Endothelial cell of umbilical vein (primary cell): ENCODE results near the gene COG5. TPM values are rescaled to one million over a fixed set of nuclear protein-coding genes. Genes with fewer than 3 reads are reported as not detected.

Source experiments
- BruUV-seq: library from RNA; stranded (reverse); fragments of 400-500 nt; replicated peaks from 2 replicates; lab custom pipeline; 2021; lab: Mats Ljungman, UMichigan
- CTCF ChIA-PET: fragments of 300-600, 350-600 bp; sonication (Branson Sonifier 250); formaldehyde crosslinking; loops from one replicate; lab custom pipeline; 2021; ENCODE audit warnings: antibody characterized with exemption, inconsistent platforms; lab: Charles Lee
- POLR2A ChIA-PET: fragments of 300-600, 350-600 bp; sonication (Branson Sonifier 250); formaldehyde crosslinking; loops from one replicate; lab custom pipeline; 2021; ENCODE audit warnings: antibody characterized with exemption, inconsistent platforms; lab: Charles Lee
- DNase-seq: peaks from one replicate; pipeline ENCODE4 v3.0.0-alpha.2; 2011; ENCODE audit warnings: low read depth, low spot score
- FAIRE-seq: peaks from 2 replicates; lab custom pipeline; 2011; peaks lifted over from hg19 to GRCh38; lab: Jason Lieb, UNC
- H2AFZ ChIP-seq: 2 replicates; pipeline ENCODE4 v1.6.0; 2012; ENCODE audit warnings: low read depth, low read length, control low read depth, inconsistent platforms
- H3K27ac ChIP-seq: 2 replicates; pipeline ENCODE4 v1.5.1; 2011; ENCODE audit warnings: low read depth, mild to moderate bottlenecking, control low read depth, low read length, moderate library complexity; ENCODE audit not compliant: insufficient read depth
- H3K27me3 ChIP-seq, 2 experiments: 2 replicates each; pipeline versions ENCODE4 v1.6.0 to v1.6.1; 2011; ENCODE audit warnings: low read length in 2 of 2, mixed read lengths in 1 of 2; ENCODE audit not compliant: control insufficient read depth in 2 of 2, insufficient read depth in 2 of 2
- H3K36me3 ChIP-seq, 2 experiments: 2 replicates in 1 of 2; 3 replicates in 1 of 2; pipeline ENCODE4 v1.5.1; 2011; ENCODE audit warnings: low read length in 2 of 2, mild to moderate bottlenecking in 1 of 2, moderate library complexity in 1 of 2; ENCODE audit not compliant: control insufficient read depth in 2 of 2, insufficient read depth in 2 of 2; ENCODE audit errors: extremely low read depth in 1 of 2
- H3K4me1 ChIP-seq: 3 replicates; pipeline ENCODE4 v1.5.1; 2011; ENCODE audit warnings: mild to moderate bottlenecking, low read length; ENCODE audit not compliant: control insufficient read depth, insufficient read depth; ENCODE audit errors: extremely low read depth
- H3K4me2 ChIP-seq: 2 replicates; pipeline ENCODE4 v1.6.1; 2011; ENCODE audit warnings: low read length, control low read depth, mixed read lengths; ENCODE audit not compliant: insufficient read depth
- H3K4me3 ChIP-seq, 3 experiments: fragments of 200-600 bp in 1 of 3; sonication (generic), shearing (Covaris generic) in 1 of 3; replicated peaks in 1 of 3; 2 replicates each; pipeline ENCODE4 v1.5.1; 2011 to 2016; ENCODE audit warnings: control low read depth in 3 of 3, low read length in 3 of 3, mild to moderate bottlenecking in 2 of 3, inconsistent platforms in 1 of 3, low read depth in 1 of 3, moderate library complexity in 1 of 3; ENCODE audit not compliant: insufficient read depth in 1 of 3
- H3K79me2 ChIP-seq: 2 replicates; pipeline ENCODE4 v1.6.0; 2012; ENCODE audit warnings: low read length, inconsistent platforms; ENCODE audit not compliant: control insufficient read depth, insufficient read depth
- H3K9ac ChIP-seq: replicated peaks from 2 replicates; pipeline ENCODE3; 2011; ENCODE audit warnings: low read length, control low read depth; ENCODE audit not compliant: insufficient read depth; ENCODE audit errors: extremely low read depth
- H3K9me1 ChIP-seq: replicated peaks from 3 replicates; pipeline ENCODE4 v1.6.0; 2011; ENCODE audit warnings: mild to moderate bottlenecking, low read length; ENCODE audit not compliant: control insufficient read depth, insufficient read depth; ENCODE audit errors: extremely low read depth
- H3K9me3 ChIP-seq: replicated peaks from 2 replicates; pipeline ENCODE4 v1.5.1; 2012; ENCODE audit warnings: low read length, inconsistent platforms; ENCODE audit not compliant: control insufficient read depth, insufficient read depth
- H4K20me1 ChIP-seq: replicated peaks from 2 replicates; pipeline ENCODE3; 2011; ENCODE audit warnings: mild to moderate bottlenecking, low read length; ENCODE audit not compliant: control insufficient read depth, insufficient read depth; ENCODE audit errors: extremely low read depth
- CTCF ChIP-seq, 2 donors: IDR thresholded peaks; 1 replicate in 1 of 2; 2 replicates in 1 of 2; pipeline ENCODE4 v1.5.1; 2011; ENCODE audit warnings: low read length in 2 of 2, mild to moderate bottlenecking in 2 of 2, moderate library complexity in 2 of 2, control low read depth in 1 of 2, inconsistent platforms in 1 of 2, low read depth in 1 of 2; ENCODE audit not compliant: insufficient read depth in 1 of 2; ENCODE audit errors: extremely low read depth in 1 of 2
- EZH2 ChIP-seq: IDR thresholded peaks from 2 replicates; pipeline ENCODE4 v1.6.1; 2012; ENCODE audit warnings: borderline replicate concordance, low read depth, mild to moderate bottlenecking, moderate library complexity, low read length, inconsistent platforms; ENCODE audit not compliant: severe bottlenecking
- FOS ChIP-seq: IDR thresholded peaks from 2 replicates; pipeline ENCODE4 v1.6.1; 2011; ENCODE audit warnings: mild to moderate bottlenecking, low read length, moderate library complexity, borderline replicate concordance; ENCODE audit not compliant: insufficient read depth
- GATA2 ChIP-seq: IDR thresholded peaks from 2 replicates; pipeline ENCODE4 v1.7.0; 2011; ENCODE audit warnings: low read depth, mild to moderate bottlenecking, moderate library complexity, mixed read lengths, low read length; ENCODE audit not compliant: insufficient read length, insufficient read depth
- JUN ChIP-seq: IDR thresholded peaks from 2 replicates; pipeline ENCODE4 v1.6.1; 2011; ENCODE audit warnings: borderline replicate concordance, low read depth; ENCODE audit not compliant: insufficient read length, insufficient read depth
- MAX ChIP-seq: IDR thresholded peaks from 2 replicates; pipeline ENCODE4 v1.6.1; 2011; ENCODE audit not compliant: insufficient read depth, insufficient read length
- MYC ChIP-seq: IDR thresholded peaks from one replicate; pipeline ENCODE4 v1.6.1; 2011; ENCODE audit warnings: mild to moderate bottlenecking, low read depth, low read length
- POLR2A ChIP-seq: IDR thresholded peaks from 2 replicates; pipeline ENCODE4 v1.6.1; 2012; ENCODE audit warnings: low read depth, mild to moderate bottlenecking, control low read depth, low read length
- POLR2AphosphoS5 ChIP-seq: IDR thresholded peaks from 2 replicates; pipeline ENCODE4 v1.6.1; 2012; ENCODE audit warnings: low read depth, mild to moderate bottlenecking, control low read depth, low read length, moderate library complexity; ENCODE audit not compliant: insufficient read depth
- dilution Hi-C: fragments of 300-500 bp; cut with MboI; formaldehyde crosslinking; loops from one replicate; pipeline ENCODE4 v1.15.0; 2019; ENCODE audit warnings: low sequenced_read_pairs; ENCODE audit not compliant: extremely low pct_ligation_motif_present
- intact Hi-C: fragments of 100-400 bp; cut with micrococcal nuclease; formaldehyde crosslinking; loops from one replicate; pipeline ENCODE4 v1.10.0; 2022
- polyA plus RNA-seq, 4 experiments: library from polyadenylated mRNA; depleted of rRNA in 3 of 4; stranded (reverse) in 3 of 4; unstranded in 1 of 4; fragments of >200 nt; gene quantifications; 2 replicates each; pipeline versions ENCODE4 v1.2.1 to v1.2.3, GENCODE V29; 2011 to 2012; ENCODE audit warnings: missing spikeins in 1 of 4
- total RNA-seq: library from RNA; stranded (reverse); gene quantifications from 2 replicates; pipeline ENCODE4 v1.2.3, GENCODE V29; 2021

The COG5 gene
- total and polyA plus RNA-seq, 2 donors (not counting 3 experiments of a cell fraction or from before 2014, with no cell fraction given), result 18.8 to 45.3 TPM

- no peak for FAIRE-seq
- no peaks in the 10 kb centered on the region for H3K9me1 ChIP-seq
- dilution Hi-C loops (no loop called here), intact Hi-C loops (no loop called here)
- no TSS peak for BruUV-seq
- no peaks in the 10 kb centered on the region for H3K36me3 ChIP-seq
- TF ChIP-seq GATA2 (no peak), POLR2A (no peak), POLR2AphosphoS5 (no peak), EZH2 (no peak), MYC (no peak), CTCF (IDR thresholded peaks at IDR 0.05; ENCODE audit: extremely low read depth in 1 of 2, insufficient read depth in 1 of 2, low read depth in 1 of 2, low read length in 2 of 2) (no peak), MAX (no peak), JUN (no peak), FOS (no peak)
- H3K4me2 ChIP-seq, result no peak overlapping the region
- H3K27ac ChIP-seq, result no peak overlapping the region
- H3K9ac ChIP-seq, result no peak overlapping the region
- H3K79me2 ChIP-seq, result no peaks in the 10 kb centered on the region
- no peaks in the 10 kb centered on the region for H3K4me1 ChIP-seq
- CTCF ChIA-PET, result interaction anchor here (0.6 kb wide), 1 partner anchor 526 kb away, joined by 3 read pairs; no protein-coding TSS in a partner anchor
- no peak overlapping the region for H2AFZ ChIP-seq
- H3K27me3 ChIP-seq, result no peaks in the 10 kb centered on the region
- no peaks in the 10 kb centered on the region for H4K20me1 ChIP-seq
- H3K9me3 ChIP-seq, result no peaks in the 10 kb centered on the region
- H3K4me3 ChIP-seq, result no peak overlapping the region
- DNase-seq, result no peak
- POLR2A ChIA-PET, result no interaction called here
Observed at GRCh38 chr7:107220356-107220755, 343.4 kb downstream of the COG5 start.
